Adrenal gland (tissue), 12 donors: ENCODE results near the gene MMP24. TPM values are rescaled to one million over a fixed set of nuclear protein-coding genes. Genes with fewer than 3 reads are reported as not detected.

Experiments used
- DNase-seq, 7 donors: peaks; one replicate each; pipeline ENCODE4 v3.0.0-alpha.2; 2019 to 2020
- H3K27ac ChIP-seq, 5 donors: fragments of 200-600 bp; sonication (generic) in 4 of 5; 1 replicate in 3 of 5; 2 replicates in 2 of 5; pipeline versions ENCODE4 v1.5.1 to v1.8.0; 2016 to 2020; ENCODE audit warnings: mild to moderate bottlenecking in 1 of 5
- H3K27me3 ChIP-seq: fragments of 200-600 bp; 2 replicates; pipeline ENCODE4 v1.8.0; 2021
- H3K36me3 ChIP-seq, 2 donors: fragments of 200-600 bp; replicated peaks in 1 of 2; 1 replicate in 1 of 2; 2 replicates in 1 of 2; pipeline versions ENCODE4 v1.5.1 to v1.8.0; 2018 to 2022
- H3K4me1 ChIP-seq, 2 donors: fragments of 200-600 bp; replicated peaks in 1 of 2; 1 replicate in 1 of 2; 2 replicates in 1 of 2; pipeline versions ENCODE4 v1.5.1 to v1.8.0; 2018 to 2021
- H3K4me3 ChIP-seq, 4 donors: fragments of 200-600 bp; sonication (generic) in 3 of 4; one replicate each; pipeline ENCODE4 v1.5.1; 2016 to 2018
- H3K9me3 ChIP-seq, 3 donors: fragments of 200-600 bp; sonication (generic) in 1 of 3; replicated peaks in 1 of 3; 1 replicate in 2 of 3; 2 replicates in 1 of 3; pipeline versions ENCODE4 v1.5.1 to v1.8.0; 2016 to 2021
- CTCF ChIP-seq, 6 experiments: fragments of 450-650 bp in 4 of 6; fragments of 200-600 bp in 2 of 6; sonication (generic) in 1 of 6; IDR thresholded peaks; 1 replicate in 5 of 6; 2 replicates in 1 of 6; pipeline versions ENCODE4 v1.5.1 to v1.8.0; 2016 to 2021; ENCODE audit warnings: antibody characterized with exemption in 6 of 6, mild to moderate bottlenecking in 2 of 6, moderate library complexity in 1 of 6
- POLR2A ChIP-seq, 2 donors: fragments of 450-650 bp; IDR thresholded peaks; one replicate each; pipeline ENCODE4 v1.6.1; 2017; ENCODE audit warnings: antibody characterized with exemption in 2 of 2, mild to moderate bottlenecking in 2 of 2, moderate library complexity in 1 of 2
- WGBS, 4 donors: extraction: QIAGEN DNeasy Blood & Tissue Kit in 2 of 4; methylation state at CpG; one replicate each; pipeline versions ENCODE4 v1.1.5 to v1.1.7; 2013 to 2017; 5-methylcytosine and 5-hydroxymethylcytosine counted together
- intact Hi-C, 2 donors: fragments of 100-400 bp; cut with DNase I; formaldehyde crosslinking; loops; one replicate each; pipeline versions ENCODE4 v1.14.1 to v1.15.0; 2022 to 2023
- polyA plus RNA-seq, 3 donors: library from polyadenylated mRNA; stranded (reverse); fragments of 200-250 nt in 2 of 3; fragments of 350-450 nt in 1 of 3; fragmentation: Illumina TruSeq in 1 of 3; extraction: RNeasy Lipid Tissue Mini Kit (QIAGEN cat#74804) in 1 of 3; gene quantifications; one replicate each; pipeline ENCODE4 v1.2.3, GENCODE V29; 2013 to 2014
- total RNA-seq, 9 donors: library from RNA; depleted of rRNA in 4 of 9; stranded (reverse); fragments of >200 nt in 4 of 9; fragments of 120-200 nt in 1 of 9; fragmentation: NEBNext Ultra II Directional in 1 of 9; extraction: Animal tissue kit (Norgen Biotek cat#: 25700) in 1 of 9; gene quantifications; one replicate each; pipeline versions ENCODE4 v1.1.0 to v1.2.4, GENCODE V29; 2013 to 2023
- donor health status: healthy with polysubstance abuse.
- donor health status: Bipolar disorder and iron deficiency.
- donor health status: DM: yes; HTN: yes; CAD: no.
- donor health status: DM: no; HTN: no; CAD: no.
- donor health status: DM: no; HTN: no; CAD: no.
- donor health status: DM: yes; HTN: yes; CAD: no.

MMP24 gene
- total and polyA plus RNA-seq, 12 donors, result 0.09 to 2.3 (median 1.3) TPM

GRCh38 chr20:35277531-35278395 lies 51.3 kb downstream of the MMP24 start, which contains the start of gene MMP24OS:
Gene MMP24OS (minus strand): TSS chr20:35278122. CDS start chr20:35277929, 193 bp downstream.
- peak; percentile 92 to 97 for TF ChIP-seq POLR2A (IDR thresholded peaks at IDR 0.05)
- TF ChIP-seq CTCF (IDR thresholded peaks at IDR 0.05), result peak in 2 of 6 experiments; percentile 1 to 5
- WGBS, 4 donors, result 0 to 2% (median 1%) methylated on average over 10 to 74 of the region's 76 CpGs
- Histone ChIP-seq H3K4me1 (peaks cover 26 to 48% of the 10 kb centered on the region in 2 donors), H3K36me3 (peaks cover 0 to 31% of the 10 kb centered on the region in 2 donors), H3K9me3 (no peaks in the 10 kb centered on the region), H3K4me3 (peak within 1 kb of the TSS; percentile 50 to 86 (median 74)), H3K27me3 (no peaks in the 10 kb centered on the region), H3K27ac (peak within 1 kb of the TSS; percentile 83 to 100 (median 95))
- DNase-seq, result peak; percentile 92 to 95 (median 94)
- intact Hi-C loops, result loop anchor here in 1 of 2 donors (10.0 kb wide), 1 partner anchor 133 kb away; the partner anchor contains the start of gene EDEM2

GRCh38 chr20:35279040-35279439 lies 52.5 kb downstream of the MMP24 start:
- peak overlapping the region; percentile 83 to 100 (median 95) for H3K27ac ChIP-seq
- peak in 1 of 7 donors; percentile 57 for DNase-seq
- peaks cover 0 to 29% of the 10 kb centered on the region in 2 donors for H3K36me3 ChIP-seq
- H3K4me1 ChIP-seq, result peaks cover 35 to 61% of the 10 kb centered on the region in 2 donors
- H3K9me3 ChIP-seq, result no peaks in the 10 kb centered on the region
- TF ChIP-seq POLR2A (IDR thresholded peaks at IDR 0.05) (no peak), CTCF (IDR thresholded peaks at IDR 0.05) (no peak)
- no peak overlapping the region for H3K4me3 ChIP-seq
- no peaks in the 10 kb centered on the region for H3K27me3 ChIP-seq
- WGBS, 4 donors, result 76 to 86% (median 77%) methylated on average over 5 of the region's 5 CpGs
- intact Hi-C loops, result loop anchor here in 1 of 2 donors (10.0 kb wide), 1 partner anchor 134 kb away; the partner anchor contains the start of gene EDEM2

GRCh38 chr20:35279533-35280174 lies 53.2 kb downstream of the MMP24 start:
- WGBS, 4 donors, result 83 to 98% (median 86%) methylated on average over 6 to 7 of the region's 7 CpGs
- H3K27ac ChIP-seq, result peak overlapping the region in 3 of 5 donors; percentile 95 to 100 (median 99)
- intact Hi-C loops, result loop anchor here in 1 of 2 donors (10.0 kb wide), 1 partner anchor 135 kb away; the partner anchor contains the start of gene EDEM2
- H3K36me3 ChIP-seq, result peaks cover 0 to 24% of the 10 kb centered on the region in 2 donors
- no peaks in the 10 kb centered on the region for H3K9me3 ChIP-seq
- no peak overlapping the region for H3K4me3 ChIP-seq
- H3K27me3 ChIP-seq, result no peaks in the 10 kb centered on the region
- TF ChIP-seq POLR2A (IDR thresholded peaks at IDR 0.05) (no peak), CTCF (IDR thresholded peaks at IDR 0.05) (no peak)
- DNase-seq, result no peak
- peaks cover 35 to 61% of the 10 kb centered on the region in 2 donors for H3K4me1 ChIP-seq

GRCh38 chr20:35280523-35280922 lies 54.0 kb downstream of the MMP24 start:
- Histone ChIP-seq H3K36me3 (peaks cover 0 to 24% of the 10 kb centered on the region in 2 donors), H3K27ac (peak overlapping the region in 2 of 5 donors; percentile 99 to 100), H3K27me3 (no peaks in the 10 kb centered on the region), H3K9me3 (no peaks in the 10 kb centered on the region), H3K4me1 (peaks cover 37 to 64% of the 10 kb centered on the region in 2 donors), H3K4me3 (no peak overlapping the region)
- no peak for TF ChIP-seq CTCF (IDR thresholded peaks at IDR 0.05)
- TF ChIP-seq POLR2A (IDR thresholded peaks at IDR 0.05), result no peak
- DNase-seq, result peak in 2 of 7 donors; percentile 53
- WGBS, 4 donors, result 77 to 94% (median 83%) methylated on average over 3 to 6 of the region's 6 CpGs; no CpG with 5 or more reads in 1 of the 4 donors
- intact Hi-C loops, result no loop called here
